Measurements from ENCODE around the gene SLAIN1.

SLAIN1 gene

DNA sequence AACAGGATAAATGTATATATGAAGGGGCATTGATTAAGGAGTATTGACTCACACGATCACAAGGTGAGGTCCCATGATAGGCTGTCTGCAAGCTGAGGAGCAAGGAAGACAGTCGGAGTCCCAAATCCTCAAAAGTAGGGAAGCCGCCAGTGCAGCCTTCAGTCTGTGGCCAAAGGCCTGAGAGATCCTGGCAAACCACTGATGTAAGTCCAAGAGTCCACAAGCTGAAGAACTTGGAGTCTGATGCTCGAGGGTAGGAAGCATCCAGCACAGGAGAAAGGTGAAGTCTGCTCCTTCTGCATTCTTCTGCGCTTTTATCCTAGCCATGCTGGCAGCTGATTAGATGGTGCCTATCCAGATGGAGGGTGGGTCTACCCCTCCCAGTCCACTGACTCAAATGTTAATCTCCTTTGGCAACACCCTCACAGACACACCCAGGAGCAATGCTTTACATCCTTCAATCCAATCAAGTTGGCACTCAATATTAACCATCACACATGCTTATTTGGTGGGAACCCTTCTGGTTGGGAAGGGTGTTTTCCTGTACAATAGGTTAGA is 55.1 kb downstream of the SLAIN1 start:
- no peak for DNase-seq

DNA sequence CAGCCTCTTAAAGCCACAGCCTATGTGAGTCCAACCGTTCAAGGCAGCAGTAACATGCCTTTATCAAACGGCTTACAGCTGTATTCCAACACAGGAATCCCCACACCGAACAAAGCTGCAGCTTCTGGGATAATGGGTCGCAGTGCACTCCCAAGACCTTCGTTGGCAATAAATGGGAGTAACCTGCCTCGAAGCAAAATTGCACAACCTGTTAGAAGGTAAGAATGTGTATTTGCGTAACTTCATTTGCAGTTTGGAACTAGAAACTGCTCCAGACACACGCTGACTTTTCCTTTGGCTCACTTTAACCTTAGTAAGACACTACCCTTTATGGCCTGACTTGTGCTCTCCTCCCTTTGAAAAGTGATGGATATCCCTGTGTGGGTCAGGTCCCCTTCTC is 63.4 kb downstream of the SLAIN1 start:
- no peak for DNase-seq

DNA sequence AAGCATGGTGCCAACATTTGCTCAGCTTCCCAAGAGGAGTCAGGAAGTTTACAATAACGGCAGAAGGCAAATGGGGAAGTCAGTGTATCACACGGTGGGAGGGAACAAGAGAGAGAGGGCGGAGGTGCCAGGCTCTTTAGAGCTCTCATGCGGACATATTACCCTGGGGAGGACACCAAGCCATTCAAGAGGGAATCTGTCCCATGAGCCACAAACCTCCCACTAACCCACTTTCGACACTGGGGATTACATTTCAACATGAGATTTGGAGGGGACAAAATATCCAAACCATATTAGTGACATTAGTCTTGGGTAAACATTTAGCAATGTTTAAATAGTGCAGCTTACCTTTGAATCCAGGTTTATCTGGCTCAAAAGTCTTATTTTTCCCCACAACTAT is 69.9 kb downstream of the SLAIN1 start:
- DNase-seq: no peak

DNA sequence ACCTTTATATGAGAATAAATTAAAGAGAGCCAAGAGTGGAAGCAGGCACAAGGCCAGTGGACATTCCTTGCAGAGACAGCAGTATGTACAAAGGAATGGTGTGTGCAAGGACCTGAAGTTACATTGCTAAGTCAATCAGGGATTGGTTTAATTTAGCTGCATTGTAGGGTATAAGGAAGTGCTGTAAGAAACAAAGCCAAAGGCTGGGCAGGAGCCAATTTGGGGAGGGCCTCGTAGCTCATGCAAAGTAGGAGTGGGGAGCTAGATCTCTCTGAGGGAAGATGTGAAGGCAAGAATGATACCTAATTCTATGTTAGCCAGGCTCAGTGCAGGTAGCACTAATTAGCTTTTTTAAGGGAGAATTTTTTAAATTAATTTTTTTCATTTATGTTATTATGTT is 76.7 kb downstream of the SLAIN1 start:
- no peak for DNase-seq

DNA sequence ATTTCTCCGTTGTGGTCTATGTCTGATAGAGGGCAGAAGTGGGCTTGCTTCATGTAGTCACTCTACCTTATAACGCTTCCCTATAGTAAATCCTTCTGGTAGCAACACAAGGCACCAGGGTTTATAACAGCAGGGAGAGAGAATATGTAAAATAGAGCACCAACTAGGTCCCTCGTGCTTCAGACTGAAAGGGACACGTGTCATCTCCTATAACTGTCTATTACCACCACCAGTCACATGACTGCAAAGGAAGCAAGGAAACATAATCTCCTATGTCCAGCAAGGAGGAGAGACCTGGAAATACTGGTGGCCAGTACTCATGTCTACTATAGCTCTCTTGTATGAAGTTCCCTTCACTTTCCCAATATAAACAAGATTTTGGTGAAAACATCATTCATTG is 79.2 kb downstream of the SLAIN1 start:
- no peak for DNase-seq

DNA sequence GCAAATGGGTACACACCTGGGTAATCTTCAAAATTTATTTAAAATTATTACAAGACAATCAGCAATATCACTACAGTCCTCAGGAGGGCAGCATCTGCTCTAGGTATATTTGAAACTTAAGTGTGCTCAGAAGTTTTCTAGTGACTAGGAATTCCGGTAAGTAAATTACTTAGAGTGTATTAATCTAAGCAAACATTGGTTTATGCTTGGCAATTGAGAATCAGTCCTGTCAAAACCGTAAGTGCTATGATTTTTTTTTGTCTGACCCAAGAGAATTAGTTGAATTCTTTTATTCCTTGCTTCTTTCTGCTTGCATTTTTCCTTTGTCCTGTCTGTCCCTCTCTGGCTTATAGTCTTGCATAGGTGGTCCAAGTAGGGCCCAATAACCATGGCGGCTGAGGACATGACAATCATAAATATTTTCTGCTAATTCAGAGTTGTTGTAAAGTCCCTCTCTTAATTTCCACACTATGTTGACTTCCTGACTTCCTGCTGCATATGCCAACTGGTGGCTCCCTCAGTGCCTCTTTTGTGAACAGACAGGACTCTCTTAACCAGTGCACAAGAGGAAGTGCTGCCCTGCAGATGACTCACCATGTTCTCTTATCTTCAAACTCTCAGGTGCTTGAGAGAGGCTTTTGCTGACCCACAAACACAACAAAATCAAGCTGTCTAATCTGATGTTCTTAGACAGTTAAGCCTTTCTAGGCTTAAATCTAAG is 82.2 kb downstream of the SLAIN1 start:
- DNase-seq: no peak

DNA sequence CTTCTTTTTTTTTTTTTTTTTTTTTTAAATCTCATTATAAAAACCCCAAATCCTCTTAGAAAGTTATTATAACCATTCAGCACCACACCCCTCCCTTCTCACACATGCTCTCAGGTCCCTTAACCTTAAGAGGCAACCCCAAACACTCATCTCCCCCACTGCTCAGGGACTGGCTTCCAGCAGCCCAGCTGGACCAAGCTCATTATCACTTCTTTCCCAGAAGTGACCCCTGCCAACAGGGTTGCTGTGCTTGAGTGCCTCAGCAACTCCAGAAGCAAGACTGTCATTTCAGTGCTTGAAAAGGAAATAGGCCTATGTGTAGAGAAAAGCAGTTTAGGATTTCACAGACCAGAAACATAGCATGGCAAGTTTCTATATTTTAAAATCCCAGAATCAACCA is 84.3 kb downstream of the SLAIN1 start:
- DNase-seq: no peak

DNA sequence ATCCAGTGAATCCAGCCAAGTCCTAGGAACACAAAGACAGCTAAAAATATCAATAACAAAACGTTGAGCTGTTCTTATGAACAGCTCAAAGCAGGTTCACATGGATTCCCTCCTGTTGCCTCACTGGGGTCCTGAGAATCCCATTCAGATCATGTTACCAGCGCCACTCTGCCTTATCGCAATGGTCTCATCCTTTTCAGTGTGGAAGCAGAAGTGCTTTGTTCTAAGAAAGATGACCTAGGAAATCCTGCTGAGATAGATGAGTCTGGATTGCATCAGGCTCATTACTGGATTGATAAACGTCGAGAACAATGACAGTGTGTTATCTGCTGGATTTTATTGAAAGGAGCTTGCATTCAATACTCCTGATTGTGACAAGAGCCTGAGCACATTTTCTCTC is 87.0 kb downstream of the SLAIN1 start:
- DNase-seq: no peak

DNA sequence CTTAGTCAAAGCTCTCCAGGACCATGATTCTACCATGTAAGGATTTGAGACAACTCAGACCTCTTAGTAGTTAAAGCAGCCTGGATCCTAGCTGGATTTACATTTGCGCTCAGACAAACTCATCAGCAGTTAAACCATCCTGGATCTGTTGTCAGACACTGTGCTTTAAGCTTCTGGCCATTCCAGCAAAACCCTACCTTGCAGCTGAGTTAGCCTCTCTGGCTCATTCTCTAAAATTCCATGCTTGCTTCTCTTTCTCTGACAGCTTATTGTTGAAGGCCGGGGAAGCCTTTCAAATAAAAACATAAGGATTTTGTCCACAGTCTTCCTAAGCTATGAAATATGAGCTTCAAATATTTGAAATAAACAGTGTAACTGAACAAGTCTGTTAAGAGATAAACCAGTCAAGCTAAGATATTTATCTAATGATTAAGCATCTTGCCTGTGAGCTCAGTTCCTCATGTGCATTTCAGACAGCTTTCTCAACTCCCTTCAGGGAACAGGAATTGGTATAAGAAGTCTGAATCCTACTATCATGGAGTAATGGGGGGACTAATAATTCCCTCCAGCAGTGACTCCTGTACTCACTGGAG is 89.3 kb downstream of the SLAIN1 start:
- DNase-seq: no peak

DNA sequence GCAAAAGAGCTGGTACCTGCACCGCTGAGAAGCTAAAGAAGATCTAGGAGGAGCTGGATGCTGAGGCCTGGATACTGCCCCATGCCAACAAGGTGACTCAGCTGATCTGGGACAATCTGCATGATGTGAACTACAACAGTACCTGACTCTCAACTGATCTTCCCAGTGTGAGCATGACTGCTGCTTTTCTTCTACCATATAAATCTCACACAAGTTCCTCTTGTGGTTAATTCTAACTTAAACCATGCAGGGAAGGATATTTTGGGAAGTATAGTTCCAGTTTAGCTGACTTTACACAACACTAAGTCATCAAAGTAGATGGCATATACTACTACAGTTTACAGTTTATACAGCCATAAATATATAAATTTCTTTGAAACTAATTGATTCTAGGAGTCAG is 91.9 kb downstream of the SLAIN1 start:
- DNase-seq: no peak

DNA sequence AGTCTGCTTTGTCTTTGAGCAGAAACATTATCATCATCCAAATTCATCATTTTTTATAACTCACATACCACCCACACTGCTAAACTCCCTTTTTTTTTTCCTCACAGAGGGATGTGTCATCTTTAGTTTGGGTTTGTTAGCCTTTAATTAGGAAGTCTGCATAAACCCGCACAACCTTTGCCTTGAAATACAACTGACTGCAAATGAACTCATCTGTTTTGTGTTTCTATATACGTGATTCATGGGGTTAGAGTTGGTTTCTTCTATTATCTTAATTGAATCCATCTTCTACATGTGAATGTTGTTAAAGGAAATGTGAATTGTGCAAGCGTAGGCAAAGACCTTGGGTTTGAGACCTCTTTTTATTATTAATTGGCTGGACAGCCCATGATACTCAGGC is 102.7 kb downstream of the SLAIN1 start:
- no peak for DNase-seq

DNA sequence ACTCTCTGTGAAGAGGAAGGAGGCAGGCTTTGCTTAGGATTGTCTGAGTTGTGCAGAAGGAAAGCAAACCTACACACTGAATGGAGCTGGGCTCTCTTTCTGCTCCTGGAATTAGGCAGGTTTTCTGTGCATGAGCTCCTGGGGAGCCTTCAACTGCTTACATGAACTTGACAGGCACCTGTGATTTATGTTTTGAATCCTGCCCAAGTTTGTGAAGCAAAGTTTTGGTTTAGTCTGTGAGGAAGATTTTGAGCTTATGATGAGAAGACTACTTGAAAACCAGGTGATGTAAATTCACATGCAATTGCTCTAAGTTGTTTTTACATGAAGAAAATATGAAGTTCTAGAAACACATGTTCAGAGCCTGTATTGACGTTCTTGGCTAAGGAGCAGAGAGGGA is 109.0 kb downstream of the SLAIN1 start:
- DNase-seq: no peak

DNA sequence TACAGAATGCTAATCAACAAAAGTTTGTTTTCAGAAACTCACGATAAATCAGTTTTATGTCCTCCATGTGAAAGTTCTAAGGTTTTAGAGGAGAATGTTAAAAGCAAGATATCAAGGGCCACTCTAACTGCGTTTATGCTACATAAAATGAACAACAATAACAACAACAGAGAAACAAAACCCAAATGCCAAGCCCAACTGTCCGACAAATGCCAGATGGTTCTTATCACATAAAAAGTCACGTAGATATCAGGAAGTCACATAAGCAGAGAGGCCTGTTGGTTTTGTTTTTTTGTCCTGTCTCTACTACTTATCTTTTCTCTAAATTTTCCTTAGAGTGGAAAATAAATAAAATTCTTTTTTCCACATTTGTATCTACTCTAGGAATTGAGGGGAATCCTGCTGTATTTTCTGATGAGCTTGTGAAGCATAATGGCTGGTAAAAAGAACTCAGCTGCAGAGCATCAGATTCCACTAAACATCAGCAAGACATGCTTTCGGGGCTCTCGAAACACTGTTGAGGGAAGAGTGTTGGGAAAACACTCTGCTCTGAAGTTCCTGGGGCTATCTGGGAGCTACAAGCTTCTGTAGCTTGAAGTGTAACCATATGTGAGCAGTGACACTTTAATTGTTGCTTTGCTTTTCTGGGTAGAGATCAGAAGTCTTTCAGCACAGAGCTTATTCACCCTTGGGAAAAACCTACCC is 110.1 kb downstream of the SLAIN1 start:
- no peak for DNase-seq

DNA sequence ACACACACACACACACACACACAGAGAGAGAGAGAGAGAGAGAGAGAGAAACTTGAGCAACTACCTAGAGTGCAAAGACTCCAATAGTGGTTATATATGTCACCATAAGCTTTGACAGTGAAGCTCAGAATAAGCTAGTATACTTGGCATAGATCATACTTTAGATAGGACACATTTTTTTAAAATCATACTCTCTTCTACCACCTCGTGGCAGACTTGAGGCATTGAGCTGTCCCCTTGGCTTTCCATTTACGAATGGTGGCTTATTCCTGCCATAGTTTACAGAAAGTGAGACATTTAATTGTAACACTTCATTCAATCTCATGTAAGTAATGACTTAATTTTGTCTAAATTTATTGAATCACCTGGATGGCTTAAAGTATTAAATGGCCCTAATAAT is 112.9 kb downstream of the SLAIN1 start:
- no peak for DNase-seq

DNA sequence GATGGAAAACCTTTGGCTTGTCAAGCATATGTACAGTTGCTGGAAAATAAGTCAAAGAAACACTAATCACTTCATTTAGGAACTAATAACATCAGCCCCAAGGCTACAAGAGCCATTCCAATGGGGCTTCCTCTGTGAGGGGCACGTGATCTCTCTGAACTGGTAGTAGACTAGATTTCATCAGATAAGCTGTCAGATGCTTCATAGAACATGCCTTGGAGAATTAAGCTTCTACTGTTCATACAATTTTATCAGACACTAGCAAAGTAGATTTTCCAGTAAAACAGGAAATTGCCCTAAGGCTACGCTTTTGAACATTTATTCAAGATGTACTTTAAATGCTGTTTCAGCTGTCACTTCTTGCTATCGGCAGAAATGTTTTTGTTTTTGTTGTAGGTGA is 113.4 kb downstream of the SLAIN1 start:
- DNase-seq: no peak

DNA sequence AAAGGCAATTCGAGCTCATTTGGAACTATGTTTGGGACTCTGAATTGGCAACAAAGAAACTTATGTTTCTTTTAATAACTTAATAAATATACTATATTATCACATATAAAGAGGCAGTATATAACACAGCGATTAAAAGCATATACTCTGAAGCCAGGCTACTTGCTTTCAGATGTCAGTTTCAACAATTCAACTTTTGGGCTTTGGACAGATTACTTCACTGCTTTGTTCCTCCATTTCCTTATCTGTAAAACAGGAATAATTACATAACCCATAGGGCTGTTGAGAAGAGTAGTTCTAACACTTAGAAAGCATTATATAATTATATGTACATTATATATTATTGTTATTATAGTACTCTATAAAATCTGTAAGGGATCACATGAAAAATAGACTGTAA is 113.9 kb downstream of the SLAIN1 start:
- no peak for DNase-seq

DNA sequence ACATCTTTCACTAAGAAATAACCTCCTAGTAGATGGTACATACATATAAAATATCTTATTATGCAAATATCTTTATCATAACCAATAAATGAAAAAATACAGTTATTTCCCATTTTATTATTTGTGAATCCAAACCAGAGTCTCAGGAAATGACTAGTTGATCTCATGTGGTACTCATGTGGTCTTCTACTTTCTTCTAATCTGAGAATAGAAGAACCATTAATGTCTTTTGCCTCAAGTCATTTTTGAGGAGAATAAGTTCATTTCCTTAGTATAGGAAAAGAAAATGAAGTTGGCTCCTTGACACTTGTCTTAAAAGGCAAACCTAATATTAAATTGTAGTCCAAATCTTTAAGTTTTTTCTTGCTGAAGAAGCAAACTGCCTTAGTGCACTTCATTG is 114.5 kb downstream of the SLAIN1 start:
- no peak for DNase-seq

Measured in cortex of kidney (tissue), 1 donor.